Stimulated activated CD4-positive, alpha-beta T cell treated with anti-CD3 and anti-CD28 coated beads, TNF-alpha, amount 100 ng/mL, for 48 hours (primary cell): ENCODE measurements around the gene PCDHGB3.
"Not testable (repeated sequence)": the region's sequence is repeated elsewhere in the genome, so short reads cannot be mapped to it uniquely, and the experiment has no call there.

Source experiments
- DNase-seq, 3 donors: peaks; one replicate each; pipeline ENCODE4 v3.0.0-alpha.2; 2020; ENCODE audit warnings: low read depth in 3 of 3

The PCDHGB3 gene

GRCh38 chr5:141356950-141357349 is 13.1 kb upstream of the PCDHGB3 start:
- DNase-seq: no peak

- no peak for DNase-seq
These were observed 10.1 kb upstream of the PCDHGB3 start, which contains the start of gene PCDHGB2 for GRCh38 chr5:141359790-141360426. Gene PCDHGB2 (plus strand): TSS chr5:141359994. CDS start chr5:141360136, 142 bp downstream.

GRCh38 chr5:141360685-141361084 is 9.4 kb upstream of the PCDHGB3 start:
- no peak for DNase-seq

GRCh38 chr5:141362719-141363118 is 7.3 kb upstream of the PCDHGB3 start:
- no peak for DNase-seq

- no peak for DNase-seq
These were observed 5.9 kb upstream of the PCDHGB3 start, which contains the start of gene PCDHGA5 for GRCh38 chr5:141363952-141364660. Gene PCDHGA5 (plus strand): TSS chr5:141364162. CDS start chr5:141364331, 169 bp downstream.

- DNase-seq: no peak
These were observed 3.8 kb upstream of the PCDHGB3 start for GRCh38 chr5:141366016-141366896.

- DNase-seq: no peak
These were observed 1.8 kb downstream of the PCDHGB3 start for GRCh38 chr5:141371572-141372475.

- no peak for DNase-seq
These were observed 3.8 kb downstream of the PCDHGB3 start, which contains the start of gene PCDHGA6 for GRCh38 chr5:141373673-141374317. Gene PCDHGA6 (plus strand): TSS chr5:141373891. CDS start chr5:141374084, 193 bp downstream.

- DNase-seq: no peak
These were observed 4.6 kb downstream of the PCDHGB3 start for GRCh38 chr5:141374627-141375026.

- not testable (repeated sequence) for DNase-seq
These were observed 5.6 kb downstream of the PCDHGB3 start for GRCh38 chr5:141375444-141376155.

- no peak for DNase-seq
These were observed 12.6 kb downstream of the PCDHGB3 start, which contains the start of gene PCDHGA7 for GRCh38 chr5:141382469-141383294. Gene PCDHGA7 (plus strand): TSS chr5:141382742. CDS start chr5:141382900, 158 bp downstream.

- DNase-seq: no peak
These were observed 13.3 kb downstream of the PCDHGB3 start for GRCh38 chr5:141383345-141383744.

- no peak for DNase-seq
These were observed 14.6 kb downstream of the PCDHGB3 start for GRCh38 chr5:141384471-141385267.

GRCh38 chr5:141387557-141388311 is 17.7 kb downstream of the PCDHGB3 start, which contains the start of gene PCDHGB4:
Gene PCDHGB4 (plus strand): TSS chr5:141387698. CDS start chr5:141387885, 187 bp downstream.
- DNase-seq: not testable (repeated sequence)

- no peak for DNase-seq
These were observed 18.6 kb downstream of the PCDHGB3 start for GRCh38 chr5:141388661-141389060.

GRCh38 chr5:141389153-141390042 is 19.4 kb downstream of the PCDHGB3 start:
- no peak for DNase-seq
